HepG2 (cell line): ENCODE measurements around the gene DRAM1. TPM values are rescaled to one million over a fixed set of nuclear protein-coding genes. Genes with fewer than 3 reads are reported as not detected.

ENCODE experiments used
- ARNT ChIP-seq: fragments of 450-650 bp; IDR thresholded peaks from 2 replicates; pipeline ENCODE4 v1.6.1; 2017
- BCL6 ChIP-seq: IDR thresholded peaks from 2 replicates; pipeline ENCODE4 v1.6.1; 2016; ENCODE audit warnings: missing genetic modification reagents, missing compliant biosample characterization
- BORCS8-MEF2B ChIP-seq: sonication (generic); formaldehyde crosslinking; IDR thresholded peaks from 2 replicates; pipeline ENCODE4 v1.8.0; 2022; ENCODE audit warnings: mild to moderate bottlenecking, missing genetic modification reagents
- GFI1 ChIP-seq: sonication (generic); formaldehyde crosslinking; IDR thresholded peaks from 2 replicates; pipeline ENCODE4 v1.5.0; 2020; ENCODE audit warnings: missing genetic modification reagents, mild to moderate bottlenecking, borderline replicate concordance
- IKZF4 ChIP-seq: sonication (generic); formaldehyde crosslinking; IDR thresholded peaks from 2 replicates; pipeline ENCODE4 v1.5.1; 2020; ENCODE audit warnings: borderline replicate concordance, mild to moderate bottlenecking, low read depth, missing genetic modification reagents; ENCODE audit errors: not compliant biosample characterization
- ISX ChIP-seq: sonication (generic); formaldehyde crosslinking; conservative IDR thresholded peaks from 2 replicates; pipeline ENCODE4 v1.5.0; 2020; ENCODE audit warnings: missing genetic modification reagents
- MEF2D ChIP-seq: sonication (generic); formaldehyde crosslinking; IDR thresholded peaks from 2 replicates; pipeline ENCODE4 v1.5.1; 2020; ENCODE audit warnings: mild to moderate bottlenecking, missing genetic modification reagents
- MLLT10 ChIP-seq: sonication (generic); formaldehyde crosslinking; IDR thresholded peaks from 2 replicates; pipeline ENCODE4 v1.4.0; 2020; ENCODE audit warnings: missing genetic modification reagents
- MTF2 ChIP-seq: sonication (generic); formaldehyde crosslinking; IDR thresholded peaks from 2 replicates; pipeline ENCODE4 v1.5.0; 2020; ENCODE audit warnings: missing genetic modification reagents, borderline replicate concordance
- PAF1 ChIP-seq: IDR thresholded peaks from 2 replicates; pipeline ENCODE4 v1.6.1; 2016; ENCODE audit warnings: missing genetic modification reagents, missing compliant biosample characterization
- PLRG1 ChIP-seq: fragments of 450-650 bp; conservative IDR thresholded peaks from 2 replicates; pipeline ENCODE4 v1.6.1; 2016
- ZNF264 ChIP-seq: sonication (generic); formaldehyde crosslinking; IDR thresholded peaks from 2 replicates; pipeline ENCODE4 v1.4.0; 2020; ENCODE audit warnings: missing genetic modification reagents
- ZNF510 ChIP-seq: sonication (generic); formaldehyde crosslinking; IDR thresholded peaks from 2 replicates; pipeline ENCODE4 v1.4.0; 2020; ENCODE audit warnings: low read depth, mild to moderate bottlenecking, missing genetic modification reagents
- ZNF644 ChIP-seq: IDR thresholded peaks from 2 replicates; pipeline ENCODE4 v1.6.1; 2016; ENCODE audit warnings: low read depth
- polyA plus RNA-seq, 8 experiments: library from polyadenylated mRNA; depleted of rRNA in 3 of 8; stranded (reverse) in 7 of 8; unstranded in 1 of 8; fragments of >200 nt; fragmentation: Illumina TruSeq in 4 of 8; extraction: Trizol in 4 of 8; gene quantifications; 2 replicates each; pipeline versions ENCODE4 v1.2.1 to v1.2.3, GENCODE V29; 2011 to 2016; ENCODE audit warnings: low read depth in 4 of 8, missing spikeins in 1 of 8, mixed read lengths in 1 of 8; ENCODE audit not compliant: insufficient read depth in 1 of 8
- total RNA-seq, 5 experiments: library from RNA; depleted of rRNA; stranded (reverse); fragments of >200 nt; fragmentation: Illumina TruSeq; extraction: Trizol; gene quantifications; 2 replicates each; pipeline ENCODE4 v1.2.3, GENCODE V29; 2016; ENCODE audit warnings: low read depth in 1 of 5
- TF ChIP-seq, protein P1 (sequence below): sonication (generic); formaldehyde crosslinking; IDR thresholded peaks from 2 replicates; pipeline ENCODE4 v1.5.0; 2020; ENCODE audit warnings: mild to moderate bottlenecking, missing genetic modification reagents
- TF ChIP-seq, protein P2 (sequence below): sonication (generic); formaldehyde crosslinking; IDR thresholded peaks from 2 replicates; pipeline ENCODE4 v1.4.0; 2020; ENCODE audit warnings: missing genetic modification reagents, borderline replicate concordance
- TF ChIP-seq, protein P3 (sequence below): IDR thresholded peaks from 2 replicates; pipeline ENCODE4 v1.6.1; 2018; ENCODE audit warnings: missing genetic modification reagents, mild to moderate bottlenecking, missing compliant biosample characterization
- TF ChIP-seq, protein P4 (sequence below): sonication (generic); formaldehyde crosslinking; IDR thresholded peaks from 2 replicates; pipeline ENCODE4 v1.4.0; 2020; ENCODE audit warnings: missing genetic modification reagents, borderline replicate concordance
- TF ChIP-seq, protein P5 (sequence below): sonication (generic); formaldehyde crosslinking; IDR thresholded peaks from 2 replicates; pipeline ENCODE4 v1.4.0; 2020; ENCODE audit warnings: mild to moderate bottlenecking, missing genetic modification reagents
- TF ChIP-seq, protein P6 (sequence below): sonication (generic); formaldehyde crosslinking; IDR thresholded peaks from 2 replicates; pipeline ENCODE4 v1.5.1; 2020; ENCODE audit warnings: mild to moderate bottlenecking, missing genetic modification reagents, borderline replicate concordance

The DRAM1 gene
- total and polyA plus RNA-seq, 2 of the 13 experiments (the other 11 are each of a cell fraction or from before 2014, with no cell fraction given) = 20.9 to 32.6 TPM

DNA sequence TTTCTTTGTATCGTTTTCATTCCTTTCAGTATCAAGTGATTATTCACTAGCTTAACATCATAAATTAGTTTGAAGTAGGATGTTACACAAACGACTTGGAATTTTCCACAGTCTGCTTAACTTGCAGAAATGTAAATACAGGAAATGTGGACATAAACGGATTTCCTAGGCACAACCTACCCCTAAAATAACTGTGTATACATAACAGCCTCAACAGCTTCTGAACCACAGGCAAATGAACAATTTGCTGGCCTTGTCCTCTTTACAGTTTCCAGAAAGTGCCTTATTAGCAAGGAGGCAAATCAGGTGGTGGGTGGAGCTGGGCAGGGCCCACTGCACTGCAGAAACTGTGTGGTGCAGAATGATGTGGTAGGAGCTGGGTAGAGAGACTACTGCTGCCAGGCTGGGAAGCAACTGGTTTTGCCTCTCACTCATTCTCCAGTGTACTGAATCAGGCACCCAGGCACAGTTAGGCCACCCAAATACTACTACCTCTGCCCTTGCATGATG, 14.1 kb downstream of the DRAM1 start (continued):
- TF ChIP-seq, protein P1, sequence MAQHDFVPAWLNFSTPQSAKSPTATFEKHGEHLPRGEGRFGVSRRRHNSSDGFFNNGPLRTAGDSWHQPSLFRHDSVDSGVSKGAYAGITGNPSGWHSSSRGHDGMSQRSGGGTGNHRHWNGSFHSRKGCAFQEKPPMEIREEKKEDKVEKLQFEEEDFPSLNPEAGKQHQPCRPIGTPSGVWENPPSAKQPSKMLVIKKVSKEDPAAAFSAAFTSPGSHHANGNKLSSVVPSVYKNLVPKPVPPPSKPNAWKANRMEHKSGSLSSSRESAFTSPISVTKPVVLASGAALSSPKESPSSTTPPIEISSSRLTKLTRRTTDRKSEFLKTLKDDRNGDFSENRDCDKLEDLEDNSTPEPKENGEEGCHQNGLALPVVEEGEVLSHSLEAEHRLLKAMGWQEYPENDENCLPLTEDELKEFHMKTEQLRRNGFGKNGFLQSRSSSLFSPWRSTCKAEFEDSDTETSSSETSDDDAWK (CRISPR knock-in tag) = no peak
- TF ChIP-seq ZNF644 (CRISPR knock-in tag) (no peak), ISX (CRISPR knock-in tag) (no peak), ZNF510 (CRISPR knock-in tag) (no peak), MTF2 (CRISPR knock-in tag) (no peak), MLLT10 (no peak), BCL6 (CRISPR knock-in tag) (peak; percentile 84), ARNT (no peak), MEF2D (CRISPR knock-in tag) (peak; percentile 99), GFI1 (CRISPR knock-in tag) (peak; percentile 74), BORCS8-MEF2B (CRISPR knock-in tag) (no peak), PLRG1 (no peak), ZNF264 (CRISPR knock-in tag) (no peak), IKZF4 (CRISPR knock-in tag) (no peak), PAF1 (CRISPR knock-in tag) (no peak)
- TF ChIP-seq, protein P2, sequence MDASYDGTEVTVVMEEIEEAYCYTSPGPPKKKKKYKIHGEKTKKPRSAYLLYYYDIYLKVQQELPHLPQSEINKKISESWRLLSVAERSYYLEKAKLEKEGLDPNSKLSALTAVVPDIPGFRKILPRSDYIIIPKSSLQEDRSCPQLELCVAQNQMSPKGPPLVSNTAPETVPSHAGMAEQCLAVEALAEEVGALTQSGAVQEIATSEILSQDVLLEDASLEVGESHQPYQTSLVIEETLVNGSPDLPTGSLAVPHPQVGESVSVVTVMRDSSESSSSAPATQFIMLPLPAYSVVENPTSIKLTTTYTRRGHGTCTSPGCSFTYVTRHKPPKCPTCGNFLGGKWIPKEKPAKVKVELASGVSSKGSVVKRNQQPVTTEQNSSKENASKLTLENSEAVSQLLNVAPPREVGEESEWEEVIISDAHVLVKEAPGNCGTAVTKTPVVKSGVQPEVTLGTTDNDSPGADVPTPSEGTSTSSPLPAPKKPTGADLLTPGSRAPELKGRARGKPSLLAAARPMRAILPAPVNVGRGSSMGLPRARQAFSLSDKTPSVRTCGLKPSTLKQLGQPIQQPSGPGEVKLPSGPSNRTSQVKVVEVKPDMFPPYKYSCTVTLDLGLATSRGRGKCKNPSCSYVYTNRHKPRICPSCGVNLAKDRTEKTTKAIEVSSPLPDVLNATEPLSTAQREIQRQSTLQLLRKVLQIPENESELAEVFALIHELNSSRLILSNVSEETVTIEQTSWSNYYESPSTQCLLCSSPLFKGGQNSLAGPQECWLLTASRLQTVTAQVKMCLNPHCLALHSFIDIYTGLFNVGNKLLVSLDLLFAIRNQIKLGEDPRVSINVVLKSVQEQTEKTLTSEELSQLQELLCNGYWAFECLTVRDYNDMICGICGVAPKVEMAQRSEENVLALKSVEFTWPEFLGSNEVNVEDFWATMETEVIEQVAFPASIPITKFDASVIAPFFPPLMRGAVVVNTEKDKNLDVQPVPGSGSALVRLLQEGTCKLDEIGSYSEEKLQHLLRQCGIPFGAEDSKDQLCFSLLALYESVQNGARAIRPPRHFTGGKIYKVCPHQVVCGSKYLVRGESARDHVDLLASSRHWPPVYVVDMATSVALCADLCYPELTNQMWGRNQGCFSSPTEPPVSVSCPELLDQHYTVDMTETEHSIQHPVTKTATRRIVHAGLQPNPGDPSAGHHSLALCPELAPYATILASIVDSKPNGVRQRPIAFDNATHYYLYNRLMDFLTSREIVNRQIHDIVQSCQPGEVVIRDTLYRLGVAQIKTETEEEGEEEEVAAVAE (CRISPR knock-in tag) = peak; percentile 69
- TF ChIP-seq, protein P3, sequence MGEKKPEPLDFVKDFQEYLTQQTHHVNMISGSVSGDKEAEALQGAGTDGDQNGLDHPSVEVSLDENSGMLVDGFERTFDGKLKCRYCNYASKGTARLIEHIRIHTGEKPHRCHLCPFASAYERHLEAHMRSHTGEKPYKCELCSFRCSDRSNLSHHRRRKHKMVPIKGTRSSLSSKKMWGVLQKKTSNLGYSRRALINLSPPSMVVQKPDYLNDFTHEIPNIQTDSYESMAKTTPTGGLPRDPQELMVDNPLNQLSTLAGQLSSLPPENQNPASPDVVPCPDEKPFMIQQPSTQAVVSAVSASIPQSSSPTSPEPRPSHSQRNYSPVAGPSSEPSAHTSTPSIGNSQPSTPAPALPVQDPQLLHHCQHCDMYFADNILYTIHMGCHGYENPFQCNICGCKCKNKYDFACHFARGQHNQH (CRISPR knock-in tag) = peak; percentile 97
- TF ChIP-seq, protein P4, sequence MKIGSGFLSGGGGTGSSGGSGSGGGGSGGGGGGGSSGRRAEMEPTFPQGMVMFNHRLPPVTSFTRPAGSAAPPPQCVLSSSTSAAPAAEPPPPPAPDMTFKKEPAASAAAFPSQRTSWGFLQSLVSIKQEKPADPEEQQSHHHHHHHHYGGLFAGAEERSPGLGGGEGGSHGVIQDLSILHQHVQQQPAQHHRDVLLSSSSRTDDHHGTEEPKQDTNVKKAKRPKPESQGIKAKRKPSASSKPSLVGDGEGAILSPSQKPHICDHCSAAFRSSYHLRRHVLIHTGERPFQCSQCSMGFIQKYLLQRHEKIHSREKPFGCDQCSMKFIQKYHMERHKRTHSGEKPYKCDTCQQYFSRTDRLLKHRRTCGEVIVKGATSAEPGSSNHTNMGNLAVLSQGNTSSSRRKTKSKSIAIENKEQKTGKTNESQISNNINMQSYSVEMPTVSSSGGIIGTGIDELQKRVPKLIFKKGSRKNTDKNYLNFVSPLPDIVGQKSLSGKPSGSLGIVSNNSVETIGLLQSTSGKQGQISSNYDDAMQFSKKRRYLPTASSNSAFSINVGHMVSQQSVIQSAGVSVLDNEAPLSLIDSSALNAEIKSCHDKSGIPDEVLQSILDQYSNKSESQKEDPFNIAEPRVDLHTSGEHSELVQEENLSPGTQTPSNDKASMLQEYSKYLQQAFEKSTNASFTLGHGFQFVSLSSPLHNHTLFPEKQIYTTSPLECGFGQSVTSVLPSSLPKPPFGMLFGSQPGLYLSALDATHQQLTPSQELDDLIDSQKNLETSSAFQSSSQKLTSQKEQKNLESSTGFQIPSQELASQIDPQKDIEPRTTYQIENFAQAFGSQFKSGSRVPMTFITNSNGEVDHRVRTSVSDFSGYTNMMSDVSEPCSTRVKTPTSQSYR (CRISPR knock-in tag) = no peak
- TF ChIP-seq, protein P5, sequence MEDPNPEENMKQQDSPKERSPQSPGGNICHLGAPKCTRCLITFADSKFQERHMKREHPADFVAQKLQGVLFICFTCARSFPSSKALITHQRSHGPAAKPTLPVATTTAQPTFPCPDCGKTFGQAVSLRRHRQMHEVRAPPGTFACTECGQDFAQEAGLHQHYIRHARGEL (CRISPR knock-in tag) = no peak
- TF ChIP-seq, protein P6, sequence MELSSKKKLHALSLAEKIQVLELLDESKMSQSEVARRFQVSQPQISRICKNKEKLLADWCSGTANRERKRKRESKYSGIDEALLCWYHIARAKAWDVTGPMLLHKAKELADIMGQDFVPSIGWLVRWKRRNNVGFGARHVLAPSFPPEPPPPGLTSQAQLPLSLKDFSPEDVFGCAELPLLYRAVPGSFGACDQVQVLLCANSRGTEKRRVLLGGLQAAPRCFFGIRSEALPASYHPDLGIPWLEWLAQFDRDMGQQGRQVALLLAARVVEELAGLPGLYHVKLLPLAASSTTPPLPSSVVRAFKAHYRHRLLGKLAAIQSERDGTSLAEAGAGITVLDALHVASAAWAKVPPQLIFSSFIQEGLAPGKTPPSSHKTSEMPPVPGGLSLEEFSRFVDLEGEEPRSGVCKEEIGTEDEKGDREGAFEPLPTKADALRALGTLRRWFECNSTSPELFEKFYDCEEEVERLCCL = no peak
